AG08396 (cell line): ENCODE measurements around the gene CHFR.
"Not testable (repeated sequence)": the region's sequence is repeated elsewhere in the genome, so short reads cannot be mapped to it uniquely, and the experiment has no call there.

Source experiments
- DNase-seq: peaks from one replicate; pipeline ENCODE4 v3.0.0; 2012; ENCODE audit warnings: low spot score, mixed read lengths

CHFR gene

GRCh38 chr12:132840536-132840935 is 46.9 kb downstream of the CHFR start:
- no peak for DNase-seq

GRCh38 chr12:132839558-132840235 is 47.7 kb downstream of the CHFR start:
- DNase-seq, result no peak

GRCh38 chr12:132838410-132839080 is 48.9 kb downstream of the CHFR start:
- DNase-seq, result no peak

GRCh38 chr12:132837693-132838409 is 49.6 kb downstream of the CHFR start:
- DNase-seq, result peak; percentile 45

- DNase-seq, result no peak
These were observed 50.5 kb downstream of the CHFR start for GRCh38 chr12:132836795-132837331.

GRCh38 chr12:132836230-132836629 is 51.2 kb downstream of the CHFR start:
- DNase-seq, result not testable (repeated sequence)

- no peak for DNase-seq
These were observed 52.1 kb downstream of the CHFR start for GRCh38 chr12:132835076-132836025.

GRCh38 chr12:132834181-132834711 is 53.2 kb downstream of the CHFR start:
- no peak for DNase-seq

GRCh38 chr12:132833341-132833740 is 54.1 kb downstream of the CHFR start:
- no peak for DNase-seq

GRCh38 chr12:132831771-132832170 is 55.6 kb downstream of the CHFR start:
- no peak for DNase-seq

GRCh38 chr12:132828706-132829534 is 58.5 kb downstream of the CHFR start, which contains the start of gene GOLGA3:
Gene GOLGA3 (minus strand): TSS chr12:132828869. CDS start chr12:132822128, 6,741 bp downstream.
- peak; percentile 99 for DNase-seq

GRCh38 chr12:132827763-132828703 is 59.4 kb downstream of the CHFR start:
- DNase-seq, result peak; percentile 71

GRCh38 chr12:132825861-132826260 is 61.5 kb downstream of the CHFR start:
- DNase-seq, result no peak

- DNase-seq, result no peak
These were observed 62.3 kb downstream of the CHFR start for GRCh38 chr12:132825089-132825488.

- DNase-seq, result no peak
These were observed 63.4 kb downstream of the CHFR start for GRCh38 chr12:132824053-132824452.

- no peak for DNase-seq
These were observed 68.8 kb downstream of the CHFR start for GRCh38 chr12:132818562-132818961.

- no peak for DNase-seq
These were observed 73.2 kb downstream of the CHFR start for GRCh38 chr12:132814232-132814631.

- DNase-seq, result no peak
These were observed 74.0 kb downstream of the CHFR start for GRCh38 chr12:132813443-132813842.

- peak; percentile 50 for DNase-seq
These were observed 74.6 kb downstream of the CHFR start for GRCh38 chr12:132812631-132813305.
